Activated CD8-positive, alpha-beta memory T cell treated with anti-CD3 and anti-CD28 coated beads, Interleukin-2, amount 50 U/mL, for 1 hour (primary cell): ENCODE measurements around the gene AP1S1.
A peak's percentile ranks its signal among the peaks of the same experiment; 100 is the strongest.

Experiments used
- DNase-seq: peaks from one replicate; pipeline ENCODE4 v3.0.0-alpha.2; 2020; ENCODE audit errors: extremely low read depth

AP1S1 gene

GRCh38 chr7:101156866-101157589 lies 2.8 kb downstream of the AP1S1 start:
- no peak for DNase-seq

GRCh38 chr7:101159696-101160674 lies 5.7 kb downstream of the AP1S1 start:
- DNase-seq, result no peak

- no peak for DNase-seq
Measured at GRCh38 chr7:101160910-101161309, 6.6 kb downstream of the AP1S1 start.

- DNase-seq, result no peak
Measured at GRCh38 chr7:101161692-101162471, 7.6 kb downstream of the AP1S1 start.

- DNase-seq, result no peak
Measured at GRCh38 chr7:101162551-101163278, 8.4 kb downstream of the AP1S1 start.

GRCh38 chr7:101163279-101164070 lies 9.2 kb downstream of the AP1S1 start:
- no peak for DNase-seq

- DNase-seq, result no peak
Measured at GRCh38 chr7:101164071-101164840, 10.0 kb downstream of the AP1S1 start.

GRCh38 chr7:101165075-101165957 lies 11.0 kb downstream of the AP1S1 start, which contains the start of gene VGF:
TSS of gene VGF (minus strand) at chr7:101165569. CDS start at chr7:101164843, 726 bp downstream.
- DNase-seq, result peak; percentile 72

- DNase-seq, result no peak
Measured at GRCh38 chr7:101165958-101166647, 11.8 kb downstream of the AP1S1 start.

- no peak for DNase-seq
Measured at GRCh38 chr7:101166648-101166908, 12.3 kb downstream of the AP1S1 start.

- DNase-seq, result no peak
Measured at GRCh38 chr7:101166909-101167644, 12.8 kb downstream of the AP1S1 start.

GRCh38 chr7:101167645-101168411 lies 13.6 kb downstream of the AP1S1 start:
- no peak for DNase-seq

- no peak for DNase-seq
Measured at GRCh38 chr7:101168412-101169049, 14.3 kb downstream of the AP1S1 start.

GRCh38 chr7:101169110-101169837 lies 15.0 kb downstream of the AP1S1 start:
- DNase-seq, result no peak

- DNase-seq, result peak; percentile 31
Measured at GRCh38 chr7:101169838-101170551, 15.7 kb downstream of the AP1S1 start.
